Duodenal mucosa (tissue), 2 donors: Measurements from ENCODE around the gene TGFBR3.

Experiments
- H3K27ac ChIP-seq: one replicate; pipeline ENCODE4 v1.7.0; 2013; ENCODE audit warnings: low read depth, low read length
- H3K27me3 ChIP-seq, 2 donors: one replicate each; pipeline ENCODE4 v1.7.0; 2013; ENCODE audit warnings: low read length in 2 of 2, control low read depth in 1 of 2; ENCODE audit not compliant: insufficient read depth in 2 of 2, control insufficient read depth in 1 of 2
- H3K36me3 ChIP-seq, 2 donors: one replicate each; pipeline ENCODE4 v1.7.0; 2013; ENCODE audit warnings: low read length in 2 of 2, control low read depth in 1 of 2; ENCODE audit not compliant: insufficient read depth in 2 of 2, control insufficient read depth in 1 of 2
- H3K4me1 ChIP-seq, 2 donors: one replicate each; pipeline ENCODE4 v1.7.0; 2013; ENCODE audit warnings: low read length in 2 of 2, control low read depth in 1 of 2; ENCODE audit not compliant: insufficient read depth in 2 of 2, control insufficient read depth in 1 of 2
- H3K4me3 ChIP-seq, 2 donors: one replicate each; pipeline ENCODE4 v1.7.0; 2013; ENCODE audit warnings: low read length in 2 of 2, low read depth in 1 of 2
- H3K9ac ChIP-seq, 2 donors: one replicate each; pipeline ENCODE4 v1.7.0; 2013; ENCODE audit warnings: low read length in 2 of 2, low read depth in 1 of 2
- H3K9me3 ChIP-seq, 2 donors: one replicate each; pipeline ENCODE4 v1.7.0; 2013; ENCODE audit warnings: low read length in 2 of 2, control low read depth in 1 of 2; ENCODE audit not compliant: control insufficient read depth in 1 of 2

Gene TGFBR3

GRCh38 chr1:91901231-91901630 lies 15.3 kb upstream of the TGFBR3 start:
- H3K27ac ChIP-seq, result no peak overlapping the region
- no peak overlapping the region for H3K9ac ChIP-seq
- no peaks in the 10 kb centered on the region for H3K27me3 ChIP-seq
- H3K4me1 ChIP-seq, result no peaks in the 10 kb centered on the region
- no peaks in the 10 kb centered on the region for H3K9me3 ChIP-seq
- H3K4me3 ChIP-seq, result no peak overlapping the region
- no peaks in the 10 kb centered on the region for H3K36me3 ChIP-seq

GRCh38 chr1:91900562-91900961 lies 14.6 kb upstream of the TGFBR3 start:
- H3K4me1 ChIP-seq, result no peaks in the 10 kb centered on the region
- H3K4me3 ChIP-seq, result no peak overlapping the region
- H3K27ac ChIP-seq, result no peak overlapping the region
- H3K36me3 ChIP-seq, result no peaks in the 10 kb centered on the region
- no peaks in the 10 kb centered on the region for H3K9me3 ChIP-seq
- no peak overlapping the region for H3K9ac ChIP-seq
- no peaks in the 10 kb centered on the region for H3K27me3 ChIP-seq

DNA sequence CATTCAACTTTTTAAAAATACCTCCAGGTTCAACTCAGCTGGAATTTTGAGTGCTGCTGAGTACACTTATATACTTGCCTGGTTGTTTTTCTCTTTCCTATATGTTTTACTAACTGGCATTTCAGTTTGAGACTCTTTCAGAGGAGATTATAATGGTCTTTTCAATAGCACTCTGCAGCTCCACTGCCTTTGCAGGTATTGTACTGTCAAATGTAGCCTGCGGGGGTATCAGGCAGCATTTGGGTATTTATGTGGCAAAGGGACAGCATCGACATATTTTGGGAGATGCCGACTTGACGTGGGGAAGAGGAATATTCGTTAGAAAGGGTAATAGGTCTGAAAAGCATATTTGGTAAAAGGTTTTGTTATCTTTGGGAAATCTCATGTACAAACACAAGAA lies 11.1 kb upstream of the TGFBR3 start:
- H3K27me3 ChIP-seq, result no peaks in the 10 kb centered on the region
- H3K27ac ChIP-seq, result no peak overlapping the region
- no peaks in the 10 kb centered on the region for H3K4me1 ChIP-seq
- H3K36me3 ChIP-seq, result no peaks in the 10 kb centered on the region
- H3K4me3 ChIP-seq, result no peak overlapping the region
- no peak overlapping the region for H3K9ac ChIP-seq
- no peaks in the 10 kb centered on the region for H3K9me3 ChIP-seq

DNA sequence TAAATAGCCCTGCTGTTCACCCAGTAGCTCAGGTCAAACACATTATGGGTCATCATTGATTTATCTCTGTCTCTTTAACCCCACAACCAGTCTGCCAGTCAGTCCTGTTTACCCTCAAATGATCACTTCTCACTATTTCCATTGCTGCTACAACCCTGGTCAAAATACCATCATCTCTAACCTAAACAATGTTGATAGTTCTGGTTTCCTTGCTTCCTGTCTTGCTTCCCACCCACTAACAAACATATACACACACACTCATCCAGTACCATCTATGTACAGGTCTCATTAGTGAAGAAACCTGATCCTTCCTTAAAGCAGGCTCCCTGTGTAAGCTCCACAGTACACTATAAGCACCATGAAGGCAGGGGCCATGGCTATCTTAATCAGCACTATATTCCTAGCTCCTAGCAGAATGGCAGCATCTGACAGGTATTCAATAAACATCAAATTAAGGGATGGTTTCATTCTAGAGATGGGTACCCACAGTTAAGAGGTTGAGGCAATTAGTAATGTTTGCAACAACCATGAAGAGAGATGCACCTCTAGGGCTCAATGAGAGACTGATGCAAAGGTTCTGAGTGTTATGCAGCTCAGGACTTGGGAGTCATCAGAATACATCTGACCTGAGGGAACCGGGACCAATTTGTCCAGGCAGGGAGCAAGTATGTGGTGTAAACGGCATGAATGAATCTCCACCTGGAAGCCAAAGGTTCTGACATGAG lies 10.0 kb upstream of the TGFBR3 start:
- Histone ChIP-seq H3K36me3 (no peaks in the 10 kb centered on the region), H3K27me3 (no peaks in the 10 kb centered on the region), H3K9ac (no peak overlapping the region), H3K9me3 (no peaks in the 10 kb centered on the region), H3K4me1 (no peaks in the 10 kb centered on the region), H3K27ac (no peak overlapping the region), H3K4me3 (no peak overlapping the region)

- Histone ChIP-seq H3K36me3 (no peaks in the 10 kb centered on the region), H3K4me1 (no peaks in the 10 kb centered on the region), H3K9me3 (no peaks in the 10 kb centered on the region), H3K4me3 (no peak overlapping the region), H3K9ac (no peak overlapping the region), H3K27me3 (no peaks in the 10 kb centered on the region), H3K27ac (no peak overlapping the region)
Measured at GRCh38 chr1:91894036-91894761, 8.2 kb upstream of the TGFBR3 start.

- Histone ChIP-seq H3K36me3 (no peaks in the 10 kb centered on the region), H3K9ac (no peak overlapping the region), H3K27ac (no peak overlapping the region), H3K27me3 (no peaks in the 10 kb centered on the region), H3K4me1 (no peaks in the 10 kb centered on the region), H3K4me3 (no peak overlapping the region), H3K9me3 (no peaks in the 10 kb centered on the region)
Measured at GRCh38 chr1:91891969-91892368, 6.0 kb upstream of the TGFBR3 start.

- Histone ChIP-seq H3K27ac (no peak overlapping the region), H3K9me3 (no peaks in the 10 kb centered on the region), H3K9ac (no peak overlapping the region), H3K27me3 (no peaks in the 10 kb centered on the region), H3K4me3 (no peak overlapping the region), H3K4me1 (peaks cover 3 to 4% of the 10 kb centered on the region in 2 donors), H3K36me3 (no peaks in the 10 kb centered on the region)
Measured at GRCh38 chr1:91891454-91891853, 5.5 kb upstream of the TGFBR3 start.

DNA sequence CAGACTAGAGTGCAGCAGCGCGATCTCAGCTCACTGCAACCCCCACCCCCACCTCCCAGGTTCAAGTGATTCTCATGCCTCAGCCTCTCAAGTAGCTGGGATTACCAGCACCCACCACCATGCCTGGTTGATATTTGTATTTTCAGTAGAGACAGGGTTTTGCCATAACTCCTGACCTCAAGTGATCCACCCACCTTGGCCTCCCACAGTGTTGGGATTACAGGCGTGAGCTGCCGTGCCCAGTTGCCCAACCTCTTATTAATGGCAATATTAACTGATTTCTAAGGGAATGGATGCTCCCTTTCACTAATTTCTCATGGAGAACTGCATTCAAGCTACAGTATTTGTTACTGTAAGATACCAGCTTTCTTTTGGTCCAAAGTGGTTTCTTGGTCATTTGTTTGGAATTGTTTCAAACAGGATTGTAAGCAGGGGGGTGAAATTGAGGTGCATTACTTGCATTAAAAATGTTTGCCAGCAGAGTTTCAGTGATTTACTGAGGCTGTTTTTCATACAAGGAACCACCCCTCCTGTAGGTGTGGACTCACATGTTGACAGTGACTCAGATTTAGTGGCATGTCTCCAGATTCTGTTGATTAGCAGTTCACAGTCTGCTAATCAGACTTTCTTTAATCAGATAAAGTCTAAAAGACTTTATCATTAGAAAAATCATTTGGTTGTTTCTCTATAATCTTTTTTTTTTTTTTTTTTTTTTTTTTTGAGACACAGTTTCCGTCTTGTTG lies 3.9 kb upstream of the TGFBR3 start:
- H3K27me3 ChIP-seq, result peaks cover 0 to 3% of the 10 kb centered on the region in 2 donors
- no peak overlapping the region for H3K27ac ChIP-seq
- no peak overlapping the region for H3K9ac ChIP-seq
- H3K36me3 ChIP-seq, result no peaks in the 10 kb centered on the region
- H3K9me3 ChIP-seq, result no peaks in the 10 kb centered on the region
- peaks cover 6 to 13% of the 10 kb centered on the region in 2 donors for H3K4me1 ChIP-seq
- H3K4me3 ChIP-seq, result no peak overlapping the region

- Histone ChIP-seq H3K27ac (peak overlapping the region; percentile 82), H3K9ac (peak overlapping the region; percentile 62 to 82), H3K36me3 (no peaks in the 10 kb centered on the region), H3K27me3 (peaks cover 0 to 8% of the 10 kb centered on the region in 2 donors), H3K4me3 (peak overlapping the region; percentile 83 to 89), H3K9me3 (no peaks in the 10 kb centered on the region), H3K4me1 (peaks cover 12 to 20% of the 10 kb centered on the region in 2 donors)
Measured at GRCh38 chr1:91885213-91885715, 687 bp downstream of the TGFBR3 start.
